GM19324 (cell line): ENCODE data around the gene HYAL3.
"Not testable (repeated sequence)": the region's sequence is repeated elsewhere in the genome, so short reads cannot be mapped to it uniquely, and the experiment has no call there.

ENCODE experiments used
- ATAC-seq: cut with Tn5 transposase; IDR thresholded peaks from one replicate; pipeline ENCODE4 v1.9.1; 2021; ENCODE audit warnings: mild to moderate bottlenecking, moderate library complexity; ENCODE audit not compliant: unreplicated experiment, low FRiP score

HYAL3 gene

DNA sequence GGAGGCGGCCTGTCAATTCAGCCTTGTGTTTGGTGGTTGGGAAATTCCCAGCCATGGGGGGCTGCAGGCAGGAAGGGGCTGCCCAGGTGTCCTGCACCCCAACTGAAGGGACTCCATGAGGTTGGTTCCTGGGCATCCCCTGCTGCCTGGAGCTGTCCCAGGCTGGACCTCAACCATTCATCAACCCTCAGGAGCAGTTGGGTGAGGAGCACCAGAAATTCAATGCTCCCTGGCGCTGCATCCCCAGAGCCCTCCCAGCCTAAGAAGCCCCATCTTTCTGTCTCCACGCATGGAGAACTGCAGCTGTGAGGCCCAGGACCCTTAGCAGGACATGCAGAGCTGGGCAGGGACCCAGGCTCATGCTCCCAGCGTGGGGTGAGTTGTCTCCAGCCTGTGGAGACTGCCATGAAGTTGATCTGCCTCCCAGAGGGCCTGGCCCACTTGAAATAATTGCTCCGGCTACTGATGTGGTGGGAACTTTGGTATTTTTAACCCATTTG is 38.2 kb downstream of the HYAL3 start:
- ATAC-seq, result no peak

DNA sequence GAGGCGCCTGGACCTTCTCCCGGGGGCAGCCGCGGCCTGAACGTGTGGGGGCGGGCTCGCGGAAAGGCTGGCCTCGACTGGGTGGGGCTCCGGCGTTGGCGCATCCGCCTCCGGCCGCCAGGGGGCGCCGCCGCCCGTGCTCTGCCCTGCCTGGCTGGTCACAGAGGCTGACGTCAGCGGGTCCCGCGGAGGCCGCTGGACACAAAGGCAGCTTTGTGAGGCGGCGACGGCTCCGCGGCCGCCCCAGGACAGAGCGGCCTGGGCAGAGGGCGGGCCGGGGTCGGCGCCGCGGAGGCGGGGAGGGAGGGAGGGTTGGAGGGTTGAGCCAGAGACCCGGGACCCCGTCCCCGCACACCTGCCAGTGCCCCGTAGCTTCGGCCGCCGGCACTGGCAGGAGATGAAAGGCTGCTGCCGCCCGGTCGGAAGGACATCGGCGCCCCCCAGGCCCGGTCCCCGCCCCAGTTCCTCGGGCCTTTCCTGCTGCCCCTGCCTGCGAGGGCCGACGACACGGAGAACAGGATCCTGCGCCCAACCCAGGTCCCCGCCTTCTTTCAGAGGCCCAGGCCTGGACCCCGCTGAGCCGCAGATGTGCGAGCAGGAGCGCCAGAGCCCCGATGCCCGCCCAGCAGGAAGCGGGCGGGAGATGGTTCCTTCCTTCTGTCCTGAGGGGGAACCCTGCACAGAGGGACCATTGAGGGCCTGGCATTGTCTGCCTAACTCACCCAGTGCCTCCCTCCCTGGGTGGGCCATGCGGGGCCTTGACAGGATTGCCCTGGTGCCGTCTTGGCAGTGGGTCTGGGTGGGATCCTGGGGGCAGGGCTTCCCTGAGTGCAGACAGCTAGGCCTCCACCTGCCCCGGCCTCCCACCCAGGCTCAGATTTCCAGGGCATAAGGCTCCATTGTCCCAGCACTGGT is 38.9 kb downstream of the HYAL3 start:
- ATAC-seq, result peak; percentile 84

DNA sequence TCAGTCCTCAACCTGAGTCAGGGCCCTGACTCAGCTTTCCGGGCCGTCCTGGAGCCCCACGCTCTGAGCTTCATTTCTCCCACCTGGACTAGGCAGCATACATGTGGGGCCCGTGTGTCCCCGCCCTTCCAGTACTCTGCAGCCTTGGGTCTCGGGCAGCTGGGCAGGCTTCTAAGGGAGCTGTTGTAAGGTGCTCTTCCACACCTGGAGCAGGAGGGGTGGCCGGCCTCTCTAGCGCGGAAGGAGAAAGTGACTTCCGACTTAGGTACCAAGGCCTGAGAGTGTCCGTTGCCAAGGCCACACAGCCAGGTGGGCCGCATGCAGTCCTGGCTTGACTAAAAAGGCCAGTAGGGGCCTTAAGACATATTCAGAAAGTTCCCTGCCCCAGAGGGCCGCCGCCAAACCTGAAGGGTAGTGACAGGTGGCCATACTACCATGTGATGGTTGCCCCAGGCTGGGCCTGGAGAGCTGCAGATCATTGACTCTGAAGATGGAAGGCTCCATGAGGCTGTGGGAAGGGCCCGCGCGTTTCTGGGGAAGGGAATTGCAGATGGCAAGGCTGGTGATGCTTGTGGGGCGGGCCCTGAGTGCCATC is 39.7 kb downstream of the HYAL3 start:
- peak; percentile 8 for ATAC-seq

DNA sequence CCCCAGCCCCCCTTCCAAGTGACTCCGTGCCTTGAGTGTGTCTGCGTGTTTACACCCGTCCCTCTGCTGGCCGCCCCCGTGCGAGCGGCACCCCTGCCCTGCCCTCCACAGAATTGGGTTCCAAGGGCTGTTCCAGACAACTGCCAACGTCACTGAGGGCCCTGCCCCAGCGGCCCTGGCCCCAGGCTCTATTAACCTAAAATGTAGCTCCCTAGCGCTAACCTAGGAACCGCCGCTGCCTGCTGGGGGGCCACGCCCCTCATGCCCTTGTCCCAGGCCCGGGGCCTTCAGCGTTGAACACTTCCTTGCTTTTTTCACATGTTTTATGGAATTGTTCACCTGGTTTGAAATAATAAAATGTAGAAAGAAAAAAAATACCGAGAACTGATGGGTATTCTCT is 40.2 kb downstream of the HYAL3 start:
- no peak for ATAC-seq

DNA sequence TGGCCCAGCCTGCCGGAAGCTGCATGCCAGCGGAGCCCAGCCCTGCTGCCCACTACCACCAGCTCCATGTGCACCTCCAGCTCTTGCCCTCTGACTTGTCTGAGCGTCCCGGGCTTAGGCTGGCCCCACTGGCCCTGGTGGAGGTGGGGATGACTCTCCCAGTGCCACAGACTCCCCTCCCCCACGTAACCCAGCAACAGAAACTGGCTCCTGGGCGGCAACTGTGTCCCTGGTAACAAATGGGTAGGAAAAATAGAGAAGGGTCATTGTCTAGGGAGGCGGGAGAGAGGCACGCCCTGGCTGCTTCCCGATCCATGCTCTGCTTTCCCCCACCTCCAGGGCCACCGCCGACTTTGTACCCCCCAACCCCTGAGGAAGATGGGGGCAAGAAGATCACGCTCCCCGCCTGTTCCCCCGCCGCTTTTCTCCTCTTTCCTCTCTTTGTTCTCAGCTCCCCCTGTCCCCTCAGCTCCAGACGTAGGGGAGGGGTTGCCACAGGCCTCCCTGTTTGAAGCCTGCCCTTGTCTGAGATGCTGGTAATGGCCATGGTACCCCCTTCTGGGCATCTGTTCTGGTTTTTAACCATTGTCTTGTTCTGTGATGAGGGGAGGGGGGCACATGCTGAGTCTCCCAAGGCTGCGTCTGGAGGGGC is 41.0 kb downstream of the HYAL3 start:
- no peak for ATAC-seq

DNA sequence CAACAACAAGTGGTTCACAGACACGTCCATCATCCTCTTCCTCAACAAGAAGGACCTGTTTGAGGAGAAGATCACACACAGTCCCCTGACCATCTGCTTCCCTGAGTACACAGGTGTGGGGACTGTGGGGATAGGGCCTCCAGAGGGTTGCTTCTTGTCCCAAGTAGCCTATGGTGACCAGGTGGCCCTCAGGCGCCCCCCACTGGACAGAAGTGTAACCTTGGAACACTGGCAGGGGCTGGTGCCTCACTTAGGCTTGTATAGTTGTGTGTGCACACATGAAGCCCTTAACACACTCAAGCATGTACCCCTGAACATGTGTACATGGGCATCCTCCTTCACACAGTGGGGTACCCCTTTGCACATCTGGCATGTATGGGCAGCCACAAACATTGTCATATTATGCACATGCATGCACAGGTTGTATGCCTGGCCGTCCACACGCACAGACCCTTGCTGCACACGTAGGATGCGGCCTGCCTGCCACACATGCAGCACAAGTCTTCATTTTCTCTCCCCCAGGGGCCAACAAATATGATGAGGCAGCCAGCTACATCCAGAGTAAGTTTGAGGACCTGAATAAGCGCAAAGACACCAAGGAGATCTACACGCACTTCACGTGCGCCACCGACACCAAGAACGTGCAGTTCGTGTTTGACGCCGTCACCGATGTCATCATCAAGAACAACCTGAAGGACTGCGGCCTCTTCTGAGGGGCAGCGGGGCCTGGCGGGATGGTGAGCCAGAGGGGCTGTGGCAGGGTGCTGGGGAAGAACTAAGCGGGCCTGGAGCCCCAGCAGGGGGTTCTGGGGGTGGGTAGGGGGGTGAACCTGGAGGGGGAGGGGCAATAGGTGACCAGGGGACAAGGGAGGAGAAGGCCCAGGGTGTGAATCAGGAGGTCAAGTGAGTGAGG is 42.0 kb downstream of the HYAL3 start:
- no peak for ATAC-seq

DNA sequence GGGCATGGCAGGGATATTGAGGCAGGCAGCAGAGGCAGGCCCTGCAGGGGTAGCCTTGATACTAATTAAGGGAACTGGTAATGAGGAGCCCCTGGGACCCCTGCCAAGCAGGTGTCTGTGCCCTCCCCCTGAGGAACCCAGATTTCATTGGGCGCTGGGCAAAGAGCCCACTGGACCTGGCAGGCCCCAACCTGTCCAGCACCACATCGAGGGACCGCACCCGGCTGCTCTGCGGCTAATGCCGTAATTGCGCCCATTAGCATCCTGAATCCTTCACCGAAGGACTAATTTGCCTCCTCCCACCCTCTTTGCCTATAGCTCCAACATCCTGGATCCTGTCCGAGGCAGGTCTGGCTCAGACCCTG is 44.0 kb downstream of the HYAL3 start:
- no peak for ATAC-seq

DNA sequence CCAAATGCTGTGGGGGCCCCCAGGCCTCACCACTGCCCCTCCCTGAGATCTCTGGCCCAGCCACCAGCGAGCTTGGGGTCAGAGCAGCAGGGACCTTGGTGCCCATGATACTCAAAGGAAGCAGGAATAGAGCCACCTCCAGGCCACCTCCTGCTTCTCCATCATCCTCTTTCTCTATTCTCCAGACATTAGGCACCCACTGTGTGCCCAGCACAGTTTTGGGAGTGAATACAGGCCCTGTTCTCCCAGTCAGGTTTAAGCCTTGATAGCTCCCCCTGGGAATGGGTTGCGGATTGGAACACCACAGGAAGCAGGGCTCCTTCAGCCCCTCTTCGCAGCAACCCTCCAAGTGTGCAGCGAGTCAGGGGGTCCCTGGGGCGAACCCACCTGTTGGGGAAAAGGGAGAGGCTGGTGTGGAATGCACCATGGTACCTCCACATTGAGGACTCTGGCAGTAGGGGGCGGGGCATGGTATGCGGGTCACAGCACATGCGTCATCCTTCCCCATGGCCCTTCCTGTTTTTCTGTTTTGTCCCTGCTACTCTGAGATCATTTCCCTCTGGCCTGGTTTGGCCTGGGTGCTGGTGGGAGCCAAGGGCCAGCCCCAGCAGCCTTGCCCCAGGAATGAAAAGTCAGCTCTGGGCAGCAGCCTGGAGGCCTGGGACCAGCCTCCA is 44.5 kb downstream of the HYAL3 start:
- no peak for ATAC-seq

DNA sequence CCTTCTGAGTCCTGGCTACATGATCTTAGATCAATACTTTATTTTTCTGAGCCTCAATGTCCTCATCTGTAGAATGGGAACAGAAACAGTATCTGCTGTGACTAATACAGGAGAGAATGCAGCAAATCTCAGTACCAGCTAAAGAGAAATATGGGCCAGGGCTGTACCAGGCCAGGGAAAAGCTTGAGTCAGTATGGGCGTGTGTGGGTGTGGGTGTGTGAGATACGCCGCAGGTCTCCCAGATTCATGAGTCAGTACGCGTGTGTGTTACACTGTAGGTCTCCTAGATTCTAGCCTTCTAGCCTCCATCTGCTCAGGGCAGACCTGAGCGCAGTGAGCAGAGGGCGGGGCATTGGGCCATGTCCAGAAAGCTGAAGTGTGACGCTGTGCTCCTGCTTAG is 48.0 kb downstream of the HYAL3 start:
- no peak for ATAC-seq

DNA sequence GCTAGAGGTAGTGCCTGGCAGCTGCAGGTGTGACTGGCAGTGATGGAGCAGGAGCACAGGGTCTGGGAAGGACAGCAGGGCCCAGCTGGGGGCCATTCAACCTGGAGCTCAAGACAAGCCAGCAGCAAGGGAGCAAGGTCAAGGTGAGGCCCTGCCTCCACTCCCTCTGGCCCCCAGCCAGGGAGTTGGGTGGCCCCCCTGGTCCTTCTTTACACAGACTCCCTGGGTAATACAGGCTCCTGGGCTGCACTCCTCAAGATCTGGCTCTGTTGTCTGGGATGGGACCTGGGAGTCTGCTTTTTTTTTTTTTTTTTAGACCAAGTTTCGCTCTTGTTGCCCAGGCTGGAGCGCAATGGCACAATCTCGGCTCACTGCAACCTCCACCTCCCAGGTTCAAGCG is 48.7 kb downstream of the HYAL3 start:
- ATAC-seq, result no peak

DNA sequence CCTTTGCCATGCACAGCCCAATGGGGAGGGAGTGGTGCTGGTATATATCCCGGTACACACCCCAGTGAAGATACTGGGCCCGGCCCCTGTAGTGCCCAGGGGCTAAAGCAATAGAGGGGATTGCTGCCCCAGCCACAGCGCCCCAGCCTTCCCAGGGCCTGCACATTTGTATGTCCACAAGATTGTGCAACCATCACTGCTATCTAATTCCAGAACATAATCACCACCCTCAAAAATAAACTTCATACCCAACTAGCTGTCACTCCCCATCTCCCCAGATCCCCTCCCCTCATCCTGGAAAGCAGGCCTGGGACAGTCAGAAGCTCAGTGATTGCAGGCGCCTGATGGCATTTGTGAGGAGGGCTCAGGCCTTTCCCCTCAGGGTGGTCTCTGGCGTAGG is 49.7 kb downstream of the HYAL3 start:
- no peak for ATAC-seq

DNA sequence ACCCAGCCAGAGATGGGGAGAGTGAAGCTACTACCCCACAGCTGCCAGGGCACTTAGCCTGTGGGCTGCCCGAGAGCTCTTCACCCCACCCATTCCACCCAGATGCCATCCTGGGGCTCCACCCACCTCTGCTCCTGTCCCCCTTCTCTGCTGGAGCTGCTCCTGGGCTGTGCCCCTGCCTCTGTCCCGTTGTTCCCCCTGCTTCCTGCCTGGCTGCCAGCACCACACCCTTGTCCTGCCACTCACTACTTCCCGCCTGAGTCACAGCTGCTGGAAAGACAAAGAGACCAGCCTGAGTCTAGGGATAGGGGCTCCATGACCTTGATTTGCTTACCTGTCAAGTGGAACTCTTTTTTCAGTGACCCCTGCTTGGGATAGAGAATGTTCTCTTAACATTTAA is 50.8 kb downstream of the HYAL3 start:
- ATAC-seq, result no peak

DNA sequence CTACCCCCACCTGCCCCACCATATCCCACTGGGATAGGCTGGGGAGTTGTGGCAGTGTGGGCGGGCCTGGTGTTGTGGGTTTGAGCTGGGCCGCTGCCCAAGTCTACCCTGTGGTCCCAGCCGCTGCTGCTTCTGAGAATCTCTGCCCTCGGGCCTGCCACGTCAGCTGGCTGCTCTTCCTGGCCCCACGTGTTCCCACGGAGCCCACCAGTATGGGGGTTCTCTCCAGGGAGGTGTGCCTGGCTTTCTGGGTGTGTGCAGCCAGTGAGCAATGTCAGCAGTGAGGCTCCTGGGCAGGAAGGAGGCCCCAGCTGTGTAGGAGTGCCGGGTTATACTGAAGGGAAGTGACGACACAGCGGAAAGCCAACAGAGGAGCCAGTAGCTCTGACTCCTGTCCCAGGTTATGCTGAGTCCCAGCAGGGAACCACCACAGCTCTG is 52.7 kb downstream of the HYAL3 start:
- ATAC-seq, result no peak

DNA sequence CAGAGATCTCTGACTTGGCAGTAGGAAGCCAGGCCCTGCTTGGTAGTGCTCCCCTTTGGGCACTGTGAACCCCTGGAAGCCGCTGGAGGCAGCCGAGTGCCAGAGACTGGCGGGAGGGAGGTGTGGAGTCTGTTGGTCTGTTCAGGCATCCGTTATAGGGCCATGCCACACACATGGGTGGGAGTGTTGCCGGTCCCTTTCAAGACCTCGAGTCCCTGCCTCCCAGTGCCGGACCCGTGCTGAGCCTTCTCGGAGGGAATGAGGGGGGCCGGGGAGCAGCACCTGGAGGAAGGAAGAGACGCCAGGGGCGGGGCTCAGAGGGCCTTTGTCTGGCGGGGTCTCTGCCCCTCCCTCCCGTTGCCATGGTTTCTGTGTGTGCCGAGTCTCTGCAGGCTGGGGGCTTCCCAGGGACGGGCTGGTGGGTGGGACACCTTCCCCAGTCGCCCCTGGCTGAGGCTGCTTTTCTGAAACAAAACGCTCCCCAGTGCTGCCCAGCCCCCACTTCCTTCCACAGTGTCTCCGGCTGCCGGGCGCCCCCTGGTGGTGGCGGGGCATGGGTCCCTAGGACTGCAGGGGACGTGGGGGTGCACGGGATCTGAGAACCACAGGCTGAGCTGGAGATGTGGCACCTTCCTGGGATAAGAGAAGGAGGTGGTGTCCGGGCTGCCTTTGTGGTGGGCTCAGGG is 53.2 kb downstream of the HYAL3 start:
- ATAC-seq, result no peak

DNA sequence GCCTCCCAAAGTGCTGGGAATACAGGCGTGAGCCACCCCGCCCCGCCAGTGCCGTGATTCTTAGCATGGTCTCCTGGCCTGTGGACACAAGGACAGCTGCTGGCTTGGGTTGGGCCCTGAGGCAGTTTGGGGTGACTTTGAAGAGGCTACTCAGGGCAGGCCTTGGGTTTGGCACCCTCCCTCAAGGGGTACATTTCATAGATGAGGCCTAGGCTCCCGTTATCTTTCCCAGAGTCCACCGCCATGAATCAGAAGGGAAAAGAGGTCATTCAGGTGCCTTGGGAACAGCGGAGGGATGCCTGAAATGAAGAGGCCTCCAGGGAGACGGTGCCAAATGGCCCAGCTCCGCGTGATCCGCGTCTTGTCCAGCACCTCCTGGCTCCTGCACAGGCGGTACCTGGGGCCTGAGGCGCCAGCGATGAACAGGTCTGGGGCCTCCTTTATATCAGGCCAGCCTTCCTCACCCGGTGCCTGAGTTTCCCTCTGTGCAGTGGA is 53.9 kb downstream of the HYAL3 start:
- ATAC-seq, result no peak

DNA sequence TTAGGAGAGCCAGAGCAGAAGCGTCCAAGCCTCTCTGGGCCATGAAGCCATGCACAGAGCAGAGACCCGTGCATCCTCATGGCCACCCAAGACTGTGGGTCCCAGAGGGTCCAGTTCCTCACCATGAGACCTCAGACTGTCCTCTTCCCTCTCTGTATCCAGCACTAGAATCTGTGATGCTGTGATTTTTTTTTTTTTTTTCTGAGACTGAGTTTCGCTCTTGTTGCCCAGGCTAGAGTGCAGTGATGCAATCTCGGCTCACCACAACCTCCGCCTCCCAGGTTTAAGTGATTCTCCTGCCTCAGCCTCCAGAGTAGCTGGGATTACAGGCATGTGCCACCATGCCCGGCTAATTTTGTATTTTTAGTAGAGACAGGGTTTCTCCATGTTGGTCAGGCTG is 54.4 kb downstream of the HYAL3 start:
- ATAC-seq, result not testable (repeated sequence)

DNA sequence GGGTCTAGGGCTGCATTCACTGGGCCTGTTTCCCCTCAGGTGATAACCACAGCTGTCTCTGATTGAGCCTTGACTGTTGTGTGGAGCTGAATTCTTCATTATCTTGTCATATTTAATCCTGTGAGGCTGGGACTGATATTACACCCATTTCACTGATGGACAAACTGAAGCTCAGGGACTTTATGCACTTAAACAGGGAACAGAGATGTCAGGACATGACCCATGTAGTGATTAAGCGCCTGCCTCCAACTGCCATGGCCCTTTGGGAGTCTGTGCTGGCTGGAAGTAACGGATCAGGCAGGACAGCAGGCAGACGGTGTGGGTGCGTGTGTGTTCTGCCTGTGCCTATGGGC is 55.7 kb downstream of the HYAL3 start:
- ATAC-seq, result no peak

DNA sequence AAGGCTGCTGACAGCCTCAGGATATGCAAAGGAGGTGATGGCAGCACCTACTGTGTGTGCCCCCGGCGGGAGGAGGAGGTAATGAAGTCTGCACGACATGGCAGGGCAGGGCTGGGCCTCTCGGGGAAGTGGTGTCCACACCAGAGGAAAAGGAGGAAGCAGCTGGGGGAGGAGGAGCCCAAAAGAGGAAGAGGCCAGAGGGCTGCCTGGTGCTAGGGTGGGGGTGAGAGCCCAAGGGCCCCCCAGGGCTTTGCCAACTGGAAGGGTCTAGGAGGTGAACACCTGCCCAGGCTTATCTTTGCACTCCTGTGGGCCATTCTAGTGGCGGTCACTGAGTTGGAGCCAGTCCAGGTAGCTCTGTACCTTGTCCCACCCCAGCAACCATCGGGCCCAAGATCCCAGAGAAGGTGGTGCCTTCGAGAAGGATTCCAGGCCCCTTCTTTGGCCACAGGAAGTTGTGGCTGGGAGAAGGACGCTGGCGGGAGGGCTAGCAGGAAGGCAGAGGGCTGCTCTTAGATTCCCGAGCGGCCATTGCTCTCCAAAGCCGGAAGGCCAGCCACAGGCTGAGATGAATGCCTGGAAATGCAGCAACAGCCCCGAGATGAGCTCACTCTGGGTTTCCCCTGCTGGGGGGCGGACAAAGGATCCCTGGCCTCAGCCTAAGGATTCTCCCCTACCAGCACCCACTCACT is 56.2 kb downstream of the HYAL3 start:
- ATAC-seq, result no peak
